ENCODE results near the gene ABHD17A.

Gene ABHD17A

GRCh38 chr19:1849886-1850398 lies 35.4 kb downstream of the ABHD17A start:
- H3K27ac ChIP-seq (ENCODE audit: low read depth, low read length) = no peak overlapping the region
- H3K4me3 ChIP-seq (ENCODE audit: low read depth, low read length) = no peak overlapping the region
- no peaks in the 10 kb centered on the region for H3K27me3 ChIP-seq (ENCODE audit: control insufficient read depth, insufficient read depth, low read length)
- H3K4me1 ChIP-seq (ENCODE audit: control insufficient read depth, insufficient read depth, low read length) = peaks cover 14% of the 10 kb centered on the region
- H3K36me3 ChIP-seq (ENCODE audit: control insufficient read depth, insufficient read depth, low read length) = peaks cover 7% of the 10 kb centered on the region; the same call in 1 of the 2 replicates
- H3K9ac ChIP-seq (ENCODE audit: low read depth, low read length) = no peak overlapping the region
- H3K9me3 ChIP-seq (ENCODE audit: control insufficient read depth, insufficient read depth, low read length) = no peaks in the 10 kb centered on the region

DNA sequence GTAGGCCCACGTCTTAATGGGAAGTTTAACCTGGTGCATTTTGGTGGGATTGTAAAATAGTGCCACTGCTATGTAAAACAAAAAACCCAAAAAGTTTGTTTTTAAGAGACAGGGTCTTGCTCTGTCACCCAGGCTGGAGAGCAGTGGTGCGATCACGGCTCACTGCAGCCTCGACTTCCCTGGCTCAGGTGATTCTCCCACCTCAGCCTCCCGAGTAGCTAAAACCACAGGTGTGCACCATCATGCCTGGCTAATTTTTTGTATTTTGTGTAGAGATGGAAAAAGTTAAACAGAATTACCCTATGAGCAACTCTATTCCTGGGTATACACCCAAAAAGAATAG lies 36.2 kb downstream of the ABHD17A start:
- no peak overlapping the region for H3K9ac ChIP-seq (ENCODE audit: low read depth, low read length)
- peaks cover 10% of the 10 kb centered on the region; the same call in 1 of the 2 replicates for H3K36me3 ChIP-seq (ENCODE audit: control insufficient read depth, insufficient read depth, low read length)
- H3K4me3 ChIP-seq (ENCODE audit: low read depth, low read length) = peak overlapping the region; percentile 93; the same call in 1 of the 2 replicates
- H3K4me1 ChIP-seq (ENCODE audit: control insufficient read depth, insufficient read depth, low read length) = peaks cover 7% of the 10 kb centered on the region
- H3K9me3 ChIP-seq (ENCODE audit: control insufficient read depth, insufficient read depth, low read length) = no peaks in the 10 kb centered on the region
- peak overlapping the region; percentile 100 for H3K27ac ChIP-seq (ENCODE audit: low read depth, low read length)
- no peaks in the 10 kb centered on the region for H3K27me3 ChIP-seq (ENCODE audit: control insufficient read depth, insufficient read depth, low read length)

- Histone ChIP-seq H3K4me1 (ENCODE audit: control insufficient read depth, insufficient read depth, low read length) (peaks cover 7% of the 10 kb centered on the region), H3K36me3 (ENCODE audit: control insufficient read depth, insufficient read depth, low read length) (peaks cover 10% of the 10 kb centered on the region; the same call in 1 of the 2 replicates), H3K27me3 (ENCODE audit: control insufficient read depth, insufficient read depth, low read length) (no peaks in the 10 kb centered on the region), H3K27ac (ENCODE audit: low read depth, low read length) (peak within 1 kb of the TSS; percentile 100), H3K4me3 (ENCODE audit: low read depth, low read length) (peak within 1 kb of the TSS; percentile 93), H3K9ac (ENCODE audit: low read depth, low read length) (peak within 1 kb of the TSS; percentile 100), H3K9me3 (ENCODE audit: control insufficient read depth, insufficient read depth, low read length) (no peaks in the 10 kb centered on the region)
Measured at GRCh38 chr19:1848399-1849131, 36.7 kb downstream of the ABHD17A start, which contains the start of gene REXO1. Gene REXO1 (minus strand): TSS chr19:1848483. CDS start chr19:1848358, 125 bp downstream.

DNA sequence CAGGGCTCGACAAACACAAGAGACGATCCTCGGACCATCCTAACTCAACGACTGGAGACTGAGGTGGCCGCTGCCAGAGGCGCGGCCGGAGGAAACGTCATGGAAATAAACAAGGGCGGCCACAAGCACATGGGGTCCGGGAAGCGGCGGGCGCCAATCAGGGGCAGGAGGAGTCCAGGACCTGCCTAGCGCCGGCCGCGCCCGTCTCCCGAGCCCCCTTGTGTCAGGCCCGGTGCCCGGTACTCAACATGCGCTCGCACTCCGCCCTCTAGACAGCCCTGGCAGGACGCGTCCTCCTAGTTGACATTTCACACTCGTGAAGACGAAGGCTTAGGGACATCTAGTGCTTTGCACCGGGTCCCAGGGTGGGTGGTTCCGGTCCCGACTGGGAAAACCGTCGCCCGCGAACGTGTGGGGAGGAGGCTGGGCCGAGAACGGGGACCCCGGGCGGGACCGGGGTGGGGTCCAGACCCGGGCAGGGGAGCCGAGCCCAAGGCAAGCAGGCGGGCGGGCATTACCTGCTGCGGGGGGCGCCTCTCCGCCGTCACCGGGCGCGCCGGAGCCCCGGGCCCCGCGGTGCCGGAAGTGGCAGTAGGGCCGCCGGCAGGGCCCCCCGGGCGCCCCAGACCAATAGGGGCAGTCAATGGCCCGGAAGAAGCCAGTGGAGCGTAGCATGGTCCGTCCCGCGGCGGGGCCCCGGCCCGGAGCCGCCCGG lies 37.5 kb downstream of the ABHD17A start:
- Histone ChIP-seq H3K4me3 (ENCODE audit: low read depth, low read length) (peak overlapping the region; percentile 93), H3K27ac (ENCODE audit: low read depth, low read length) (peak overlapping the region; percentile 100)

GRCh38 chr19:1847348-1847683 lies 38.0 kb downstream of the ABHD17A start:
- Histone ChIP-seq H3K27ac (ENCODE audit: low read depth, low read length) (peak overlapping the region; percentile 100), H3K9ac (ENCODE audit: low read depth, low read length) (peak overlapping the region; percentile 100)

More for the DNA sequence above, 37.5 kb downstream of the ABHD17A start:
- no peaks in the 10 kb centered on the region for H3K27me3 ChIP-seq (ENCODE audit: control insufficient read depth, insufficient read depth, low read length)
- peak overlapping the region; percentile 100 for H3K9ac ChIP-seq (ENCODE audit: low read depth, low read length)
- H3K4me1 ChIP-seq (ENCODE audit: control insufficient read depth, insufficient read depth, low read length) = peaks cover 7% of the 10 kb centered on the region
- H3K9me3 ChIP-seq (ENCODE audit: control insufficient read depth, insufficient read depth, low read length) = no peaks in the 10 kb centered on the region
- peaks cover 10% of the 10 kb centered on the region; the same call in 1 of the 2 replicates for H3K36me3 ChIP-seq (ENCODE audit: control insufficient read depth, insufficient read depth, low read length)

GRCh38 chr19:1846517-1847204 lies 38.6 kb downstream of the ABHD17A start:
- Histone ChIP-seq H3K9me3 (ENCODE audit: control insufficient read depth, insufficient read depth, low read length) (no peaks in the 10 kb centered on the region), H3K9ac (ENCODE audit: low read depth, low read length) (no peak overlapping the region), H3K36me3 (ENCODE audit: control insufficient read depth, insufficient read depth, low read length) (peaks cover 10% of the 10 kb centered on the region; the same call in 1 of the 2 replicates), H3K4me1 (ENCODE audit: control insufficient read depth, insufficient read depth, low read length) (peaks cover 7% of the 10 kb centered on the region), H3K27ac (ENCODE audit: low read depth, low read length) (no peak overlapping the region), H3K4me3 (ENCODE audit: low read depth, low read length) (peak overlapping the region; percentile 93), H3K27me3 (ENCODE audit: control insufficient read depth, insufficient read depth, low read length) (no peaks in the 10 kb centered on the region)

More at GRCh38 chr19:1847348-1847683, 38.0 kb downstream of the ABHD17A start:
- no peaks in the 10 kb centered on the region for H3K9me3 ChIP-seq (ENCODE audit: control insufficient read depth, insufficient read depth, low read length)
- H3K36me3 ChIP-seq (ENCODE audit: control insufficient read depth, insufficient read depth, low read length) = peaks cover 10% of the 10 kb centered on the region; the same call in 1 of the 2 replicates
- H3K27me3 ChIP-seq (ENCODE audit: control insufficient read depth, insufficient read depth, low read length) = no peaks in the 10 kb centered on the region
- H3K4me3 ChIP-seq (ENCODE audit: low read depth, low read length) = peak overlapping the region; percentile 93
- H3K4me1 ChIP-seq (ENCODE audit: control insufficient read depth, insufficient read depth, low read length) = peaks cover 7% of the 10 kb centered on the region

- H3K36me3 ChIP-seq (ENCODE audit: control insufficient read depth, insufficient read depth, low read length) = peaks cover 10% of the 10 kb centered on the region; the same call in 1 of the 2 replicates
- H3K4me1 ChIP-seq (ENCODE audit: control insufficient read depth, insufficient read depth, low read length) = peaks cover 7% of the 10 kb centered on the region
- no peak overlapping the region for H3K27ac ChIP-seq (ENCODE audit: low read depth, low read length)
- no peaks in the 10 kb centered on the region for H3K27me3 ChIP-seq (ENCODE audit: control insufficient read depth, insufficient read depth, low read length)
- no peak overlapping the region for H3K4me3 ChIP-seq (ENCODE audit: low read depth, low read length)
- H3K9ac ChIP-seq (ENCODE audit: low read depth, low read length) = no peak overlapping the region
- no peaks in the 10 kb centered on the region for H3K9me3 ChIP-seq (ENCODE audit: control insufficient read depth, insufficient read depth, low read length)
Measured at GRCh38 chr19:1845642-1846041, 39.7 kb downstream of the ABHD17A start.

GRCh38 chr19:1845125-1845515 lies 40.2 kb downstream of the ABHD17A start:
- H3K27ac ChIP-seq (ENCODE audit: low read depth, low read length) = no peak overlapping the region
- no peaks in the 10 kb centered on the region for H3K27me3 ChIP-seq (ENCODE audit: control insufficient read depth, insufficient read depth, low read length)
- H3K4me1 ChIP-seq (ENCODE audit: control insufficient read depth, insufficient read depth, low read length) = peaks cover 7% of the 10 kb centered on the region
- H3K9ac ChIP-seq (ENCODE audit: low read depth, low read length) = no peak overlapping the region
- H3K4me3 ChIP-seq (ENCODE audit: low read depth, low read length) = no peak overlapping the region
- H3K36me3 ChIP-seq (ENCODE audit: control insufficient read depth, insufficient read depth, low read length) = peaks cover 10% of the 10 kb centered on the region; the same call in 1 of the 2 replicates
- H3K9me3 ChIP-seq (ENCODE audit: control insufficient read depth, insufficient read depth, low read length) = no peaks in the 10 kb centered on the region

DNA sequence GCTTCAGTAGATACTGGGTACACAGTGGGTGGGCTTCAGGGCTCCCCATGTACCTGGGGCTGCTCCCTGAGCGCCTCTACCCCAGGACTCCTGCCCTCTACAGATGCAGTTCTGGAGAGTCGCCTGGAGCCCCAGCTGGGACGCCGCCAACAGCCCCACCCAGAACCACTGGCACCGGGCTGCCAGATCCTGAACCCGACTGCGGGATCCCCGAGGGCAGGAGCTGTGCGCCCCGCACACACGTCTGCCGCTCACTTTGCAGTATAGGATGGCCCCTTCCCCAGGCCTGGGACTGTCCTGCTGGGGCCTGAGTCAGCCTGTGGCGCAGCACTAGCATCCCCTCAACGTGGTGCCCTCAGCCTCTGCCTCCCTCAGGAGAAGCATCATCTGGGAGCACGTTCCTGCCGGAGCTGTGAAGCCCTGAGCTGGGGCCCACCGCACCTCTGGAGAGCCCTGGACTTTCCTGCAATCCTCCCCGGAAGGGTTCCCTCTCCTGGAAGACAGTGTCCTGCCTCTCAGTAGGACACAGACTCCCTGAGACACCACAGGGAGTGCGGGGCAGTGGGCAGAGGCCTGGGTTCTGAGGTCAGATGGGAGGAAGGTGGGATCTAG lies 40.7 kb downstream of the ABHD17A start:
- Histone ChIP-seq H3K36me3 (ENCODE audit: control insufficient read depth, insufficient read depth, low read length) (peaks cover 12% of the 10 kb centered on the region; the same call in 1 of the 2 replicates), H3K4me3 (ENCODE audit: low read depth, low read length) (no peak overlapping the region), H3K27me3 (ENCODE audit: control insufficient read depth, insufficient read depth, low read length) (no peaks in the 10 kb centered on the region), H3K9me3 (ENCODE audit: control insufficient read depth, insufficient read depth, low read length) (no peaks in the 10 kb centered on the region), H3K9ac (ENCODE audit: low read depth, low read length) (no peak overlapping the region), H3K27ac (ENCODE audit: low read depth, low read length) (no peak overlapping the region), H3K4me1 (ENCODE audit: control insufficient read depth, insufficient read depth, low read length) (peaks cover 7% of the 10 kb centered on the region)

GRCh38 chr19:1843646-1844394 lies 41.5 kb downstream of the ABHD17A start:
- Histone ChIP-seq H3K9ac (ENCODE audit: low read depth, low read length) (no peak overlapping the region), H3K9me3 (ENCODE audit: control insufficient read depth, insufficient read depth, low read length) (no peaks in the 10 kb centered on the region), H3K4me1 (ENCODE audit: control insufficient read depth, insufficient read depth, low read length) (peaks cover 7% of the 10 kb centered on the region), H3K4me3 (ENCODE audit: low read depth, low read length) (no peak overlapping the region), H3K27ac (ENCODE audit: low read depth, low read length) (no peak overlapping the region), H3K27me3 (ENCODE audit: control insufficient read depth, insufficient read depth, low read length) (no peaks in the 10 kb centered on the region), H3K36me3 (ENCODE audit: control insufficient read depth, insufficient read depth, low read length) (peaks cover 16% of the 10 kb centered on the region; the same call in 1 of the 2 replicates)
